ENCODE results near the gene AMER2.

DNA sequence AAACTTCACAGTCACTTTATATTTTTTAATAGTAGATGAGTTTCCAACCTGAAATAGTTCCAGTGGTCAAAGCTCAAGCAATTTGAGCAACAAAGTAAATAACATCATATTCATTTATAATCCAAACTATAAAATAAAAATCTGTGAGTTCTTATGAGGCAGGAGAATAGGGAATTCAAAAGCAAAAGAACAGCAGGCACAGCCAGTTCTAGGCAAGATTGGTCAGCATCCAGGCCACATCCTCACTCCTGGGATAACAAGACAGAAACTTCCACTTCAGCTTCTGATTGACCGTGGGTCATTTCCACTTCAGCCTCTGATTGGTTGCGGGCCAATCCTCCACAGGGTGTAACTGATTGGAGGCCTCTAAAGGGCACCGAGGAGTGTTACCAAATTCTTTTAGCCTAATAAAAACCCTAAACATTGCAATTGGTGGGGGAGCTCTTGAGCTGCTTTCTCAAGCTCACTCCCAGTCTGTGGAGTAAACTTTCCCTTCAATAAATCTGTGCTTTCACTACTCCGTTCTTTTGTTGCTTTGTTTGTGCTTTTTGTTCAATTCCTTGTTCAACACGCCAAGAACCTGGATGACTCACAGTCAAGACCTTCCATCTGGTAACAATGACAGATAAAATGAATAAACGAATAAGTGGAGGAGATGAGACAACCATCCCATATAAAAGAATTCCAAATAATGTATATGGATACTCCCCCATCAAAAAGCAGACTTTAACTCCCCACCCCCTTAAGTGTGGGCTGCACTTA is 42.6 kb upstream of the AMER2 start:
- no peak for TF ChIP-seq POLR2AphosphoS5 (IDR thresholded peaks at IDR 0.05)
- TF ChIP-seq, protein P1, sequence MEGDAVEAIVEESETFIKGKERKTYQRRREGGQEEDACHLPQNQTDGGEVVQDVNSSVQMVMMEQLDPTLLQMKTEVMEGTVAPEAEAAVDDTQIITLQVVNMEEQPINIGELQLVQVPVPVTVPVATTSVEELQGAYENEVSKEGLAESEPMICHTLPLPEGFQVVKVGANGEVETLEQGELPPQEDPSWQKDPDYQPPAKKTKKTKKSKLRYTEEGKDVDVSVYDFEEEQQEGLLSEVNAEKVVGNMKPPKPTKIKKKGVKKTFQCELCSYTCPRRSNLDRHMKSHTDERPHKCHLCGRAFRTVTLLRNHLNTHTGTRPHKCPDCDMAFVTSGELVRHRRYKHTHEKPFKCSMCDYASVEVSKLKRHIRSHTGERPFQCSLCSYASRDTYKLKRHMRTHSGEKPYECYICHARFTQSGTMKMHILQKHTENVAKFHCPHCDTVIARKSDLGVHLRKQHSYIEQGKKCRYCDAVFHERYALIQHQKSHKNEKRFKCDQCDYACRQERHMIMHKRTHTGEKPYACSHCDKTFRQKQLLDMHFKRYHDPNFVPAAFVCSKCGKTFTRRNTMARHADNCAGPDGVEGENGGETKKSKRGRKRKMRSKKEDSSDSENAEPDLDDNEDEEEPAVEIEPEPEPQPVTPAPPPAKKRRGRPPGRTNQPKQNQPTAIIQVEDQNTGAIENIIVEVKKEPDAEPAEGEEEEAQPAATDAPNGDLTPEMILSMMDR (IDR thresholded peaks at IDR 0.05 in 8 of 11, conservative IDR thresholded peaks at IDR 0.05 in 3 of 11) = no peak
- TF ChIP-seq POLR2A (IDR thresholded peaks at IDR 0.05) = no peak
